Measurements from ENCODE around the gene PPARD. TPM values are rescaled to one million over a fixed set of nuclear protein-coding genes. Genes with fewer than 3 reads are reported as not detected.
A peak's percentile ranks its signal among the peaks of the same experiment; 100 is the strongest.

The PPARD gene
- 4.9 and 8.2 TPM in 2 replicates for total RNA-seq (ENCODE audit: low replicate concordance)

DNA sequence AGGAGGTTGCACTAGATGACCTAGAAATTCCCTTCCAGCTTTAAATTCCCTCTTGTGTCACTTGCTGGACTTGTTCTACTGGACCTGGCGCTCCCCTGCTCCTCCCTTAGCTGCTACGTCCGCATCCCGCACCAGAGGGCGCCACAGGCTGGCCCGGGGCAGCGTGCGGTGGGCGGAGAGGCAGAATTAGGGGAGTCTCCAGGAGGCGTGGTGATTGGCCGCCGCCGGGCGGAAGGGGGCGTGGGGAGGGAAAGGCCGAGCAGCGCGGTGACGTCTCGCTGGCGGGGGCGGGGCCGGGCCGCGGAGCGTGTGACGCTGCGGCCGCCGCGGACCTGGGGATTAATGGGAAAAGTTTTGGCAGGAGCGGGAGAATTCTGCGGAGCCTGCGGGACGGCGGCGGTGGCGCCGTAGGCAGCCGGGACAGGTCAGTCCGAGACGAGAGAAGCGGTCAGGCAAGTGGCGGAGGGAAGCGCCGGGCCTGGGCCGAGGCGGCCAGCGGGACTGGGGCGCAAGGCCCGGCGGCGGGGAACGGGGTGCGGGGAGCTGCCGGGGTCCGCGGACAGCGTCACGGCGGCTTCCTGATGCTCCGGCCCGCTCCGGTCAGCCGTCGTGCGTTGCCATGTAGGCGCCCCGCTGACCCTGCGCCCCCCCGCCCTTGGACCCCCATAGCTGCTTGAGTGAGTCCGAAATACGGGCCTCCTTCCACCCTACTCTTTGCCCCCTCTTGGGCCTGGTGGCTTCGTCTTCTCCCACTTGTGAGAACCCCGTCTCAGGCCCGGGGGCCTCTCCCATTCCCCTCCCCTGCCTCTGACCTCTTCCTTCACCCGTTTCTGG is at the start of gene PPARD:
PPARD (plus strand) TSS at position 301 of the 834 bp plus-strand sequence. CDS start 68,530 bp downstream, outside the sequence.
- H3K36me3 Mint-ChIP-seq, result no peaks in the 10 kb centered on the region
- Histone ChIP-seq H3K9ac (peak within 1 kb of the TSS; percentile 42), H2AFZ (replicated peaks) (no peak within 1 kb of the TSS), H3K27me3 (peaks cover 7% of the 10 kb centered on the region), H3K4me3 (peak within 1 kb of the TSS; percentile 73), H3K27ac (no peak within 1 kb of the TSS), H3F3A (ENCODE audit: low read depth) (no peaks in the 10 kb centered on the region), H3K4me1 (peaks cover 4% of the 10 kb centered on the region), H3K9me3 (ENCODE audit: low read depth) (no peaks in the 10 kb centered on the region), H3K36me3 (no peaks in the 10 kb centered on the region), H3K79me2 (ENCODE audit: low read depth) (peaks cover 9% of the 10 kb centered on the region), H3K4me2 (peak within 1 kb of the TSS; percentile 84), H4K20me1 (ENCODE audit: low read depth) (peaks cover 5% of the 10 kb centered on the region)
- TF ChIP-seq, protein P1, sequence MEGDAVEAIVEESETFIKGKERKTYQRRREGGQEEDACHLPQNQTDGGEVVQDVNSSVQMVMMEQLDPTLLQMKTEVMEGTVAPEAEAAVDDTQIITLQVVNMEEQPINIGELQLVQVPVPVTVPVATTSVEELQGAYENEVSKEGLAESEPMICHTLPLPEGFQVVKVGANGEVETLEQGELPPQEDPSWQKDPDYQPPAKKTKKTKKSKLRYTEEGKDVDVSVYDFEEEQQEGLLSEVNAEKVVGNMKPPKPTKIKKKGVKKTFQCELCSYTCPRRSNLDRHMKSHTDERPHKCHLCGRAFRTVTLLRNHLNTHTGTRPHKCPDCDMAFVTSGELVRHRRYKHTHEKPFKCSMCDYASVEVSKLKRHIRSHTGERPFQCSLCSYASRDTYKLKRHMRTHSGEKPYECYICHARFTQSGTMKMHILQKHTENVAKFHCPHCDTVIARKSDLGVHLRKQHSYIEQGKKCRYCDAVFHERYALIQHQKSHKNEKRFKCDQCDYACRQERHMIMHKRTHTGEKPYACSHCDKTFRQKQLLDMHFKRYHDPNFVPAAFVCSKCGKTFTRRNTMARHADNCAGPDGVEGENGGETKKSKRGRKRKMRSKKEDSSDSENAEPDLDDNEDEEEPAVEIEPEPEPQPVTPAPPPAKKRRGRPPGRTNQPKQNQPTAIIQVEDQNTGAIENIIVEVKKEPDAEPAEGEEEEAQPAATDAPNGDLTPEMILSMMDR (IDR thresholded peaks at IDR 0.05), result peak; percentile 99
- no peak for TF ChIP-seq EZH2 (IDR thresholded peaks at IDR 0.05)
- H3K4me1 Mint-ChIP-seq, result peaks cover 24% of the 10 kb centered on the region
- peaks cover 6% of the 10 kb centered on the region for H3K9me3 Mint-ChIP-seq
- peak within 1 kb of the TSS; percentile 96 for H3K4me3 Mint-ChIP-seq
- peaks cover 6% of the 10 kb centered on the region for H3K27me3 Mint-ChIP-seq (ENCODE audit: insufficient read depth, low read depth)
- DNase-seq (ENCODE audit: low spot score), result peak; percentile 99
- H3K27ac Mint-ChIP-seq, result peak within 1 kb of the TSS; percentile 17

DNA sequence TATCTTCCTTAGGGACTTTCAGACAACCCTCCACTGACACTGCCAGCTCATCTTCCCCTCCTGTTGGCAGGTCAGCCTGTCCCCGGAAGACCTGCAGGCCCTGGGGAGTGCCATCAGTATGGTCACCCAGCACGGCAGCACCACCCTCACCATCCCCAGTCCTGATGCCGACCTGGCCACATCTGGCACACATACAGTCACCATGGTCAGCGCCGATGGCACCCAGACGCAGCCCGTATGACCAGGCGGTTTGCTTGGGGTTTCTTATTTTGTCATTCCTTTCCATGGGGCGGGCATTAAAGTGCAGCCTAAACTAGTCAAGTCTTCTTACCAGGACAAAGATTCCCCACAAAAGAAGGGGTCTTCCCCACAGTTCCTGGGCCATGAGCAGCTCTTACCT is 48.7 kb upstream of the PPARD start:
- no peak overlapping the region for H3K4me2 ChIP-seq
- H3K9me3 ChIP-seq (ENCODE audit: low read depth), result no peaks in the 10 kb centered on the region
- no peaks in the 10 kb centered on the region for H3K79me2 ChIP-seq (ENCODE audit: low read depth)
- TF ChIP-seq EZH2phosphoT487 (IDR thresholded peaks at IDR 0.05) (no peak), EZH2 (IDR thresholded peaks at IDR 0.05) (no peak)
- TF ChIP-seq, protein P1 (IDR thresholded peaks at IDR 0.05), result no peak
- no peak overlapping the region for H3K27ac Mint-ChIP-seq
- no peak overlapping the region for H3K9ac ChIP-seq
- no peaks in the 10 kb centered on the region for H3K4me1 ChIP-seq
- no peaks in the 10 kb centered on the region for H3K9me3 Mint-ChIP-seq
- H3K36me3 ChIP-seq, result no peaks in the 10 kb centered on the region
- no peak overlapping the region for H2AFZ ChIP-seq (replicated peaks)
- H3K27ac ChIP-seq, result no peak overlapping the region
- H3K27me3 Mint-ChIP-seq (ENCODE audit: insufficient read depth, low read depth), result peaks cover 2% of the 10 kb centered on the region
- peaks cover 17% of the 10 kb centered on the region for H3K36me3 Mint-ChIP-seq
- no peaks in the 10 kb centered on the region for H3K4me1 Mint-ChIP-seq
- H3K4me3 ChIP-seq, result no peak overlapping the region
- DNase-seq (ENCODE audit: low spot score), result no peak
- no peaks in the 10 kb centered on the region for H3F3A ChIP-seq (ENCODE audit: low read depth)
- no peaks in the 10 kb centered on the region for H3K27me3 ChIP-seq
- no peaks in the 10 kb centered on the region for H4K20me1 ChIP-seq (ENCODE audit: low read depth)
- H3K4me3 Mint-ChIP-seq, result no peak overlapping the region

DNA sequence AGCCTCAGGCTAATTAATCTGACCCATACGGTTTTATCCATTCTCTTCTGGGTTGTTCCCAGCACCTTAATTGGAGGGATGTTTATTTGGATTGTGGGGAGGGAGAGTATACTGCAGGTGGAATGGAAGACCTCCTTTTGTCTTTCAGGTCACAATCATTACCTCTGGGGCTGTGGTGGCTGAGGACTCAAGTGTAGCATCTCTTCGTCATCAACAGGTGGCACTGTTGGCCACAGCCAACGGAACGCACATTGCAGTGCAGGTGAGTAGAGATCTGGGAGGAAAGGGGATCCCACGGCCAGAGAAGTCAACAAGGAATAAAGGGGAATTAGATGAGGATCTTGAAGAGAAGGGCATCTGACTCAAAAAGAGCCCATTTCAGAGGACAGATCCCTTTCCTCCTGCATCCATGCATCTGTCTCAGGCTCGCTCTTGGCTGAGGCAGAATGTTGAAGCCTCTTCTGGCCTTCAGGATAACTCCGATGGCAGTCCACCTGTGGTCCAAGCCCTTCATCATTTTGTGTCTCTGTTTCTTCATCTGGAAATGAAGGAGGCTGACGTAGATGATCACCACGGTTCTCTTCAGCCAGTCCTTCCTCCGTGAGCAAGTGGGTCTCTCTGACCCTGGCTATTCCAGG is 47.9 kb upstream of the PPARD start:
- peaks cover 14% of the 10 kb centered on the region for H3K36me3 Mint-ChIP-seq
- H3K9me3 Mint-ChIP-seq, result no peaks in the 10 kb centered on the region
- no peak overlapping the region for H3K4me2 ChIP-seq
- H3K4me3 Mint-ChIP-seq, result no peak overlapping the region
- H3K9ac ChIP-seq, result no peak overlapping the region
- no peaks in the 10 kb centered on the region for H3K27me3 ChIP-seq
- TF ChIP-seq, protein P1 (IDR thresholded peaks at IDR 0.05), result peak; percentile 77
- no peak for TF ChIP-seq EZH2phosphoT487 (IDR thresholded peaks at IDR 0.05)
- TF ChIP-seq EZH2 (IDR thresholded peaks at IDR 0.05), result no peak
- H3F3A ChIP-seq (ENCODE audit: low read depth), result no peaks in the 10 kb centered on the region
- no peak overlapping the region for H2AFZ ChIP-seq (replicated peaks)
- no peaks in the 10 kb centered on the region for H3K4me1 ChIP-seq
- DNase-seq (ENCODE audit: low spot score), result peak; percentile 65
- H3K36me3 ChIP-seq, result no peaks in the 10 kb centered on the region
- H3K9me3 ChIP-seq (ENCODE audit: low read depth), result no peaks in the 10 kb centered on the region
- peaks cover 2% of the 10 kb centered on the region for H3K27me3 Mint-ChIP-seq (ENCODE audit: insufficient read depth, low read depth)
- peaks cover under 1% of the 10 kb centered on the region for H3K4me1 Mint-ChIP-seq
- H4K20me1 ChIP-seq (ENCODE audit: low read depth), result no peaks in the 10 kb centered on the region
- H3K27ac Mint-ChIP-seq, result peak overlapping the region; percentile 18
- no peaks in the 10 kb centered on the region for H3K79me2 ChIP-seq (ENCODE audit: low read depth)
- H3K27ac ChIP-seq, result no peak overlapping the region
- H3K4me3 ChIP-seq, result no peak overlapping the region
